GM12864 (cell line): ENCODE data around the gene GRIK3.

Experiments
- DNase-seq: peaks from one replicate; pipeline ENCODE4 v3.0.0-alpha.2; 2011; ENCODE audit warnings: low read depth
- H3K4me3 ChIP-seq: 2 replicates; pipeline ENCODE4 v1.5.1; 2011; ENCODE audit warnings: mild to moderate bottlenecking, low read depth, low read length, control low read depth
- CTCF ChIP-seq: IDR thresholded peaks from 2 replicates; pipeline ENCODE4 v1.5.1; 2011; ENCODE audit warnings: low read depth, mild to moderate bottlenecking, moderate library complexity, low read length, control low read depth, inconsistent platforms; ENCODE audit errors: missing control alignments

GRIK3 gene

GRCh38 chr1:37031871-37032270 is 2.4 kb downstream of the GRIK3 start:
- H3K4me3 ChIP-seq = no peak overlapping the region
- TF ChIP-seq CTCF = no peak
- no peak for DNase-seq

DNA sequence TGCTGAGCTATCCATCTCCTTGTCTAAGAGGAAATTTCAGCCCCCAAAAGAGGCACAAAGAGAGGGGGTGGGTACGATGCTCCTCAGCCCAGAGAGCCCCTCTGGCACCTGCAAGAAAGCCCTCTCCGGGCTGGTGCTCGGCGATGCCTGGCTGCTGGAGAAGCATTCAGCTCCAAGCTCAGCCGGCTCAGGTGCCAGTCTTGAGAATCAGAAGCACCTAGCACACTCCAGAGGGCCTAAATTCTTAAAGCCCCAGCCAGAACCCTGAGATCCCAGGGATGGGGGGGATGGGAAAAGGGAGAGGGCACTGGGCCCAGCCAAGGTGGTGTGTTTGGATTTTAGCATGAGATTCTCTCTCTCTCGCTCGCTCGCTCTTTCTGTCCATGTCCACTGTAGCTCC is 2.9 kb downstream of the GRIK3 start:
- no peak for DNase-seq
- H3K4me3 ChIP-seq = no peak overlapping the region

DNA sequence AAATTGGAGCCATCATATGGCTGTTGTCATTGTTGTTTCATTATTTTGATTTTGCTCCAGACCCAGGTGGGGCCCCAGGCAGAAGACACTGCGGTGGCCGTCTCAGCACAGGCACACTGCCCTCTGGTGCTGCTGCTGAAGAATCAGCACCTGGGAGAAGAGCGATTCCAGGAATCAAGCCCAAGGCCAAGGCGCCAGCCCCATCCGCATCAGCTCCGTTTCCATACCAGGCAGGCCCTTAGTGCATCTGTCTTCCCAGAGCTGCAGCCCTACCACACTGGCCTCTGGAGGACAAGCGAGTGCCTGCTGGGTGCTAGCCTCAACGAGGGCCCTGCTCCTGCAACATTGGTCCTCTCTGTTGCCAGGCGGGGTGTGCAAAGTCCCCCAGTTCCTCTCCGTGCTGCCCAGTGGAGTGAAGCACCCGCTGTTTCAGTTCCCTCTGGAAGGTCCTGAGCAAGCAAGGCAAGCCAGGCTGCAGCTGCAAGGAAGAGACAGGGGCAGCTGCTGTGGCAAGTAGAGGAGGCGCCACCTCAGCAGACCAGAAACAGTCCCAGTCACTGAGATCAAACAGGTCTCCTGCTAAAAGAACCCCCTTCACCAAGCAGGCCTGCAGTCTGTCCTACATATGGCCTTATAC is 5.2 kb downstream of the GRIK3 start:
- TF ChIP-seq CTCF = no peak
- DNase-seq = peak; percentile 8
- no peak overlapping the region for H3K4me3 ChIP-seq

More for the DNA sequence above, 2.9 kb downstream of the GRIK3 start:
- no peak for TF ChIP-seq CTCF

- no peak for DNase-seq
- no peak for TF ChIP-seq CTCF
- no peak overlapping the region for H3K4me3 ChIP-seq
Observed at GRCh38 chr1:37021502-37021901, 12.8 kb downstream of the GRIK3 start.

DNA sequence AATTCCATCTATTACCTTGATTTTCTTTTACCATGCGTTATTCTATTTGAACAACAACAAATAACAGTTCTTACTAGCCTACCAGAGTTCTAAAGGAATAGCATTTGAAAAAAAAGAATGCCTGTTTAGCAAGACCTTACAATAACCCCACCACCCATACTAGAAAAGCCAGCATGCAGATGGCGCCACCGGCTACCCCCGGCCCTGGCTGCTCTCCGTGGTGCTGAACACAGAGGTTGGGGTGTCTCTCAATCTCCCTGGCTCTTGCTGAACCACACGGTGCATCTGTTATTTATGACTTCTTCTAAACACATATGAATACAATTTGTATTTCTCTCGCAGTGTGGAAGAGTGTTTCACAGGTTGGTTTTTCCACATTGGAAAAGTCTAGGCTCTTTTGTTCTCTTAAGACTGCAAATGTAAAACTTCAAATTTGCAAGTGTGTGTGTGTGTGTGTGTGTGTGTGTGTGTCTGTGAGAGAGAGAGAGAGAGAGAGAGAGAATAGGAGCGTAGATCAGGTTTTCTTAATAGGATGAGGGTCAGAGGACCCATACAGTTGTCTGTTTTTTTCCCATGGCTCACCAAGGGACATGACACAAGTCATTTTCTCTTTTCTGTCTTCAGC is 13.6 kb downstream of the GRIK3 start:
- peak; percentile 1 for TF ChIP-seq CTCF
- no peak for DNase-seq
- H3K4me3 ChIP-seq = no peak overlapping the region

DNA sequence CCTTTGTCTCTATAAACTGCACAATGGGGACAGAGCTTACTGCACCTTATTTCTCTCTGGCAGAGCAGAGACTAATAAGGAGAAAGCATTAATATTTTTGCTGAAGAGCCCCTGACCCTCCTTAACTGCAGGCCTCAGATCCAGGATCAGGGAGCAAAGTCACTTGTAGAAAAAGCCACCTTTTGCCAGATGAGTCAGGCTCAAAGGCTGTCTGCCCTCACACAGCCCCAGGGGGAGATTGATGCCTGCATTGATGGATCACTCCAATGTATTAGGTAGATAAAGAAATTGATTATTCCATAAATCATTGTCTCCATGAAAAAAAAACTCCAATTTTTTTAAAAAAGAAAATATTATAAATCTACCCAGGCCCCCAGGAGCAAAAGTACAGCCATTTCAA is 15.8 kb downstream of the GRIK3 start:
- no peak for TF ChIP-seq CTCF
- no peak overlapping the region for H3K4me3 ChIP-seq
- DNase-seq = no peak

DNA sequence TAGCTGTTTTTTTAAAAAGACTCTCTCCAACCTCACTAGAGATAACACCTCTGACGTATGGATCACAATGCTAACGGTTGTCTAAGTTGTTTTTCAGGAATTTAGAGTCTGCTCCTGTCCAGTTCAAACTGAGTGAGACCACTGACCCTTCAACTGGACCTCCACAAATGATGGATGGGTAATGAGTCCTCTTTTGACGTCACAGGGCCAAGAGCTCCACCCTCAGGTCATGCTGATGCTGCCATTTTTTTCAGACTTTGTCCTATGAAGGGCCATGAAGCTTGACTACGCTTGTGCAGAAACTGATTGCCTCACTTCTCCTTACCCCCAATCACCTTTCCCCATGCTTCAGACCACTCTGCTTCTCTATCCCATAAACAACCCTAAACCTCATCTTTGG is 16.6 kb downstream of the GRIK3 start:
- no peak for DNase-seq
- no peak for TF ChIP-seq CTCF
- H3K4me3 ChIP-seq = no peak overlapping the region
